Measurements from ENCODE around the gene KCNK10.

KCNK10 gene

DNA sequence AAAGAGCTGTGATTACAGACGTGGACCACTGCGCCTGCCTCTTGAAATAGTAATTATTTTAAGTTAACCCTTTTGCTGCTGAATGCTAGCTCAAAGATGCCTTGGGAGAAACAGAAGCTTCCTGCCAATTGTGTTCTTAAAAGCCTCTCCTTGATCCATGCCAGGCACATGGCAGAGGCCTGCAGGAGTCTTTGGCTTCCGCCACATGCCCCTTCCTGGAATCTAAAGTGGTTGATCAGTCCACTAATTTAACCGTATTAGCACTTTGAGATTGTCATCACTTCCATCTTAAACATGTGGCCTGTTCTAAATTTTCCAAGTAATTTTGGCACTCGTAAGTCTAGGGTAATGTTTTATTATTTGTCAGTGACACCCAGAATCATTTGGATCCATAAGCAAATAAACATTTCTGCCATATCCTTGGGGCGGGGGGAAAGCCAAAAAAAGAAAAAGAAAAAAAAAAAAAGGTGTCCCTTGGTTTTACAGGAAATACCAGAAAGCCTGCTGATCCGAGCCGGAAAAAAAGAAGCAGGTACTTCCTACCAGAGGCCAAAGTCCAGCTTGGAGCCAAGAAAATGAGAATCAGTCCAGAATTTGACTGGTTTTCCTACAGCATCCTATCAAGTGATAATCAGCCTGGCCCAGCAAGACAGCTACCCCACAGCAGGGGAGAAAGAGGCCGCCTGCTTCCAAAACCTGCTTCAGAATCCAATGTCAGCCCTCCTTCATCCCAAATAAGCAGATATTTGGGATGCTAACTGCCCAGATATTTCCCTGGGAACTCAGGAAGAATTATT is 104.8 kb downstream of the KCNK10 start:
- TF ChIP-seq, protein P1, sequence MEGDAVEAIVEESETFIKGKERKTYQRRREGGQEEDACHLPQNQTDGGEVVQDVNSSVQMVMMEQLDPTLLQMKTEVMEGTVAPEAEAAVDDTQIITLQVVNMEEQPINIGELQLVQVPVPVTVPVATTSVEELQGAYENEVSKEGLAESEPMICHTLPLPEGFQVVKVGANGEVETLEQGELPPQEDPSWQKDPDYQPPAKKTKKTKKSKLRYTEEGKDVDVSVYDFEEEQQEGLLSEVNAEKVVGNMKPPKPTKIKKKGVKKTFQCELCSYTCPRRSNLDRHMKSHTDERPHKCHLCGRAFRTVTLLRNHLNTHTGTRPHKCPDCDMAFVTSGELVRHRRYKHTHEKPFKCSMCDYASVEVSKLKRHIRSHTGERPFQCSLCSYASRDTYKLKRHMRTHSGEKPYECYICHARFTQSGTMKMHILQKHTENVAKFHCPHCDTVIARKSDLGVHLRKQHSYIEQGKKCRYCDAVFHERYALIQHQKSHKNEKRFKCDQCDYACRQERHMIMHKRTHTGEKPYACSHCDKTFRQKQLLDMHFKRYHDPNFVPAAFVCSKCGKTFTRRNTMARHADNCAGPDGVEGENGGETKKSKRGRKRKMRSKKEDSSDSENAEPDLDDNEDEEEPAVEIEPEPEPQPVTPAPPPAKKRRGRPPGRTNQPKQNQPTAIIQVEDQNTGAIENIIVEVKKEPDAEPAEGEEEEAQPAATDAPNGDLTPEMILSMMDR (IDR thresholded peaks at IDR 0.05; ENCODE audit: low read depth, low read length): no peak
- TF ChIP-seq, protein P2, sequence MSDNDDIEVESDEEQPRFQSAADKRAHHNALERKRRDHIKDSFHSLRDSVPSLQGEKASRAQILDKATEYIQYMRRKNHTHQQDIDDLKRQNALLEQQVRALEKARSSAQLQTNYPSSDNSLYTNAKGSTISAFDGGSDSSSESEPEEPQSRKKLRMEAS (IDR thresholded peaks at IDR 0.05; ENCODE audit: low read depth, low read length): no peak
- no peak for TF ChIP-seq MYC (IDR thresholded peaks at IDR 0.05; ENCODE audit: low read depth, low read length)
- no peak for TF ChIP-seq POLR2A (IDR thresholded peaks at IDR 0.05; ENCODE audit: extremely low read depth, insufficient read length)
- DNase-seq (ENCODE audit: low read depth): no peak
- H3K4me3 ChIP-seq (ENCODE audit: low read depth, low read length): no peak overlapping the region

GRCh38 chr14:88212691-88213090 is 110.4 kb downstream of the KCNK10 start:
- DNase-seq (ENCODE audit: low read depth): no peak
- no peak for TF ChIP-seq MYC (IDR thresholded peaks at IDR 0.05; ENCODE audit: low read depth, low read length)
- TF ChIP-seq, protein P2 (IDR thresholded peaks at IDR 0.05; ENCODE audit: low read depth, low read length): no peak
- no peak for TF ChIP-seq POLR2A (IDR thresholded peaks at IDR 0.05; ENCODE audit: extremely low read depth, insufficient read length)
- TF ChIP-seq, protein P1 (IDR thresholded peaks at IDR 0.05; ENCODE audit: low read depth, low read length): no peak
- no peak overlapping the region for H3K4me3 ChIP-seq (ENCODE audit: low read depth, low read length)

- TF ChIP-seq POLR2A (IDR thresholded peaks at IDR 0.05; ENCODE audit: extremely low read depth, insufficient read length): no peak
- TF ChIP-seq, protein P2 (IDR thresholded peaks at IDR 0.05; ENCODE audit: low read depth, low read length): no peak
- TF ChIP-seq, protein P1 (IDR thresholded peaks at IDR 0.05; ENCODE audit: low read depth, low read length): no peak
- TF ChIP-seq MYC (IDR thresholded peaks at IDR 0.05; ENCODE audit: low read depth, low read length): no peak
- no peak for DNase-seq (ENCODE audit: low read depth)
Measured at GRCh38 chr14:88210426-88210825, 112.6 kb downstream of the KCNK10 start.

GRCh38 chr14:88209273-88209672 is 113.8 kb downstream of the KCNK10 start:
- TF ChIP-seq, protein P1 (IDR thresholded peaks at IDR 0.05; ENCODE audit: low read depth, low read length): no peak
- TF ChIP-seq, protein P2 (IDR thresholded peaks at IDR 0.05; ENCODE audit: low read depth, low read length): no peak
- no peak for TF ChIP-seq POLR2A (IDR thresholded peaks at IDR 0.05; ENCODE audit: extremely low read depth, insufficient read length)
- no peak for TF ChIP-seq MYC (IDR thresholded peaks at IDR 0.05; ENCODE audit: low read depth, low read length)
- H3K4me3 ChIP-seq (ENCODE audit: low read depth, low read length): no peak overlapping the region
- DNase-seq (ENCODE audit: low read depth): no peak

More at GRCh38 chr14:88210426-88210825, 112.6 kb downstream of the KCNK10 start:
- no peak overlapping the region for H3K4me3 ChIP-seq (ENCODE audit: low read depth, low read length)

DNA sequence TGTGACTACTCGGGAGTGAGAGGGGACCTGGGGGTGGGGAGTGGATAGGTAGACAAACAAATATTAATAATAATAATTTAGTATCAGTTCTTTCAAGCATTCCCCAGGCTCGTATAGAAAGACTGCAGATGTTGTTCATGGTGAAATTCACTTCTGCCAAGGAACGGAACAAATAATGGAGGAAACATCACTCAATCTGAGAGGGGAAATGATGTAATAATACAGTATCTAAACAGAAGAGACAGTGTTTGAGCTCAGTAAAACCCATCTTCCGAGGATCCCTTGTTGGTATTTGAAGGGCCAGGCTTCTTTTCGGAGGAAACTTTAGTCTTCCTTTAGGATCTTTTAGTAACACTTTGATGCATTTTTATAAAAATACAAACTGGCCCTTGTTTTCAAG is 114.2 kb downstream of the KCNK10 start:
- H3K4me3 ChIP-seq (ENCODE audit: low read depth, low read length): no peak overlapping the region
- TF ChIP-seq POLR2A (IDR thresholded peaks at IDR 0.05; ENCODE audit: extremely low read depth, insufficient read length) (no peak), MYC (IDR thresholded peaks at IDR 0.05; ENCODE audit: low read depth, low read length) (no peak)
- TF ChIP-seq, protein P2 (IDR thresholded peaks at IDR 0.05; ENCODE audit: low read depth, low read length): no peak
- TF ChIP-seq, protein P1 (IDR thresholded peaks at IDR 0.05; ENCODE audit: low read depth, low read length): no peak
- no peak for DNase-seq (ENCODE audit: low read depth)
